GM12873 (cell line): ENCODE data around the gene UIMC1.
A peak's percentile ranks its signal among the peaks of the same experiment; 100 is the strongest.

Experiments
- TF ChIP-seq, protein P1 (sequence below): IDR thresholded peaks from 2 replicates; pipeline ENCODE4 v1.5.1; 2012; ENCODE audit warnings: low read depth, mild to moderate bottlenecking, moderate library complexity, low read length, control low read depth; ENCODE audit not compliant: insufficient read depth; ENCODE audit errors: missing control alignments

UIMC1 gene

DNA sequence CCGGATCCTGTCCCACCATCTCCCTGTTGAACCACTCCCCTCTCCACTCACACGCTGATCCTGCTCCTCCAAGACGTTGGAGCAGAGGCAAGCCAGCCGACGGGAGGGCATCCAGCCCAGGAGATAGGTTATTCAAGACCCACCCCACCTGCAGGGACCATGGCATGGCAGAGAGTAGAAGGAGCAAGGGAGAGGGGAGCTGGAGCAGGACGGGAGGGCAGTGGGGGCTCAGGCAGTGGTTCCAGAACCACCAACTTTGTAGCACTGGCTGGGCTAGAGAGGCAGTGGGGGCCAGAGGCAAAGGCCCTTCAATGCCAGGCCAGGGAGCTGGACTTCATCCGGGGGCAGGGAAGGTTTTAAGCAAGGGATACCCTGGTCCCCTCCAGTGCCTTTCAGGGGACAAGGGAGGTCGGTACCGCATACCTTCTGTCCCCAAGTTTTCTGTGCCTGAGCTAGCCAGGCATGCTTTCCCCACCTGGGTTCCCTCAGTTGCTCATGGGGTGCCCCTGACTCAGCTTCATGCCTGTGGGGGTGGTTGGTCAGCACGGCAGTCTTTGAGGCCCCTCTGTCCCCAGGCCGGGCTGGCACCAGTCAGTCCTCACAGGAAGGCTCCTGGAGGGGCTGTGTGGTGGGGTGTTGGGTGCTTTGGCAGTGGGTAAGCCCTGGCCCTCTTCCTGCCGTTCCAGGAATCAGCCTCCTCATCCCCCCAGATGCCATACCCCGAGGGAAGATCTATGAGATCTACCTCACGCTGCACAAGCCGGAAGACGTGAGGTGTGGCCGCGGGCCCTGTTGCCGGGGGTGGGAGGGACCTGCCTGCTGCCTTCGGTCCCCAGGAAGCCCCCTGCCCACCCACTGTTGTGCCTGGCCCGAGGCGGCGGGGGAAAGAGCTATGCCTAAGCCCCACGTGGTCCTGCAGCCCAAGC, 129.8 kb downstream of the UIMC1 start:
- TF ChIP-seq, protein P1, sequence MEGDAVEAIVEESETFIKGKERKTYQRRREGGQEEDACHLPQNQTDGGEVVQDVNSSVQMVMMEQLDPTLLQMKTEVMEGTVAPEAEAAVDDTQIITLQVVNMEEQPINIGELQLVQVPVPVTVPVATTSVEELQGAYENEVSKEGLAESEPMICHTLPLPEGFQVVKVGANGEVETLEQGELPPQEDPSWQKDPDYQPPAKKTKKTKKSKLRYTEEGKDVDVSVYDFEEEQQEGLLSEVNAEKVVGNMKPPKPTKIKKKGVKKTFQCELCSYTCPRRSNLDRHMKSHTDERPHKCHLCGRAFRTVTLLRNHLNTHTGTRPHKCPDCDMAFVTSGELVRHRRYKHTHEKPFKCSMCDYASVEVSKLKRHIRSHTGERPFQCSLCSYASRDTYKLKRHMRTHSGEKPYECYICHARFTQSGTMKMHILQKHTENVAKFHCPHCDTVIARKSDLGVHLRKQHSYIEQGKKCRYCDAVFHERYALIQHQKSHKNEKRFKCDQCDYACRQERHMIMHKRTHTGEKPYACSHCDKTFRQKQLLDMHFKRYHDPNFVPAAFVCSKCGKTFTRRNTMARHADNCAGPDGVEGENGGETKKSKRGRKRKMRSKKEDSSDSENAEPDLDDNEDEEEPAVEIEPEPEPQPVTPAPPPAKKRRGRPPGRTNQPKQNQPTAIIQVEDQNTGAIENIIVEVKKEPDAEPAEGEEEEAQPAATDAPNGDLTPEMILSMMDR = no peak

DNA sequence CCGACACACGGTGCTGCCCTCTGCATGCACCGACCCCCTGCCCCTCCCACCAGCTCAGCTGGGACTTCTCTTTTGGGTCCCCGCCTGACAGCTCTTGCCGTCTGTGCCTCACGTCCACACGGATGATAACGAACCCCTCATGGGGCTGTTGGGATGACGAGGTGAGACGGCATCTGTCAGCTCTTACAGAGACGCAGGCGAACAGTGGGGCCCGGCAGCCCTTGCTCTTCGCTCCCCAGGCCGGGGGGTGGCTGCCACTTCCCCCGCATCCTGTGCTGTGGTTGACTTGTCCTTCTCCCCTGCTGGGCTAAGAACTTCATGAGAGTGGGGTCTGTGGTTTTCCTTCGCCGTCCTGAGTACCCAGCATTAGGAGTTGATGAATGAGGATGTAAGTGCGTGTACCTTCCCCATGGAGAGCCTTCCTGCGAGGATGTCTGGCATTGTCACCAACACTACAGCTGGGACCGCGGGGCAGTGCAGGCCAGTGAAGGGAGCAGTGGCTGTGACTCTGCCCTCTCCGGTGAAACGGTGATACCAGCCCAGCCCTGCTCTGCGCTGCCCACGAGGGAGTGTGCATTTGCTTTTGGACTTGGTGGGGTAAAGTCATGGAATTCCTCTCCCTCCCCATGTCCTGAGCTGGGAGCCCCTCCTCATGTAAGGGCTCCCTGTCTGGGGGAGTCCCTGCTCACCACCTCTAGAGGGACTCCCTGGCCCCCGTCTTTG, 130.6 kb downstream of the UIMC1 start:
- TF ChIP-seq, protein P1 = no peak

DNA sequence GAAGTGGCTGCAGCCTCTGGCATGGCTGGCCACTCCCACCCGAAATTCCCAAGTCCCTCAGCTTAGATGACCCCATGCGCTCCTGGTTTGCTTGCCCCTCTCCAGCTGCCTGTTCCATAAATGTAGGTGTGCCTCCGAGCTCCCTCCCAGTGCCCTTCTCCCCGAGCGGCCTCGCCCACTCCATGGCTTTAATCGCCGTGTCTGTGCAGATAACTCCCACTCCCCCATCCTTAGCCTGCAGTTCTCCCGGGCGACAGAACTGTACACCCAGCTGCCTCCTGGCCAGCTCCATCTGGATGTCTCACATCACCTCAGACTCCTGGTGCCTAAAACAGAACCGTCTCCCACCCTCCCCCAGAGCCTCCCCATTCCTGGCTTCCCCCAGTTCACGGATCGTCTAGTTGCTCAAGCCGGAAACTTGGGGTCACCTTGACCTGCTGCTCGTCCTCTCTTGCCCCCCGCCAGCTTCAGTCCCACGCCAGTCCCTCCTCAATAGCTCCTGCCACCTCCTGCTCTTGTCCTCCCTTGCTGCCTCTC, 131.5 kb downstream of the UIMC1 start:
- TF ChIP-seq, protein P1 = no peak

DNA sequence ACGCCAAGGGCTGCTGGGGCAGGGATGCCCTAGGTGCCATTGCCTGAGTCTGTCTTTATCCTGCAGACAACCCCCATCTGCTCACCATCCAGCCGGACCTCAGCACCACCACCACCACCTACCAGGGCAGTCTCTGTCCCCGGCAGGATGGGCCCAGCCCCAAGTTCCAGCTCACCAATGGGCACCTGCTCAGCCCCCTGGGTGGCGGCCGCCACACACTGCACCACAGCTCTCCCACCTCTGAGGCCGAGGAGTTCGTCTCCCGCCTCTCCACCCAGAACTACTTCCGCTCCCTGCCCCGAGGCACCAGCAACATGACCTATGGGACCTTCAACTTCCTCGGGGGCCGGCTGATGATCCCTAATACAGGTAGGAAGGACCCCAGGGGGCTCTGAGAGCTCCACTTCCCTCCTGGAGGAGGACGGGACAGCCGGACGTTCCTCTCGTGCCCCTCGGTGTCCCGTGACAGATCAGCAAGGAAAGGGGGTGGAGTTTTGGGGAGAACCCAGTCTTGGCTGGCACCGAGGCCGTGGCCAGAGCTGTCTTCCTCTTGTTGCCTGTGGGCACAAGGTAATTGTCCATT, 132.3 kb downstream of the UIMC1 start:
- TF ChIP-seq, protein P1 = no peak

DNA sequence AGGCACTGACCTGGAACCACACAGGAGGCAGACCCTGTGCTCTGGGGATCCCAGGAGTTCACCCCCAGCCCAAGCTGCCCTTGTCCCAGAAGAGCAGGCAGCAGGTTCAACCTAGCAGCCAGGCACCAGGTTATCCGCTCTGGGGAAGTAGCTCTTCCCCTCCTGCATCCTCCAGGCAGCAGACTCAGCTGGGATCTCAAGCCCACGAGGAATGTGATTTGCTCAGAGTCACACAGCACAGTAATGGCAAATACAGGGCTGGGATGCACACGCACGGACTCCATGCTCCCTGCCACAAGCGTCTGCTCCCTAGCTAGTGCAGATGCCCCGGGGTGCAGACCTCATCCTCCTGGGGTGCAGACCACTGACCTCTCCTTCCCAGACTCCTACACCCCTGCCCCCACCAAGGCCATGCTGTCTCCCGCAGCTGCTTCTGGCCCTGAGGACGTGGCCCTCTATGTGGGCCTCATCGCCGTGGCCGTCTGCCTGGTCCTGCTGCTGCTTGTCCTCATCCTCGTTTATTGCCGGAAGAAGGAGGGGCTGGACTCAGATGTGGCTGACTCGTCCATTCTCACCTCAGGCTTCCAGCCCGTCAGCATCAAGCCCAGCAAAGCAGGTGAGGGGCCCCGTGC, 132.9 kb downstream of the UIMC1 start:
- TF ChIP-seq, protein P1 = no peak

DNA sequence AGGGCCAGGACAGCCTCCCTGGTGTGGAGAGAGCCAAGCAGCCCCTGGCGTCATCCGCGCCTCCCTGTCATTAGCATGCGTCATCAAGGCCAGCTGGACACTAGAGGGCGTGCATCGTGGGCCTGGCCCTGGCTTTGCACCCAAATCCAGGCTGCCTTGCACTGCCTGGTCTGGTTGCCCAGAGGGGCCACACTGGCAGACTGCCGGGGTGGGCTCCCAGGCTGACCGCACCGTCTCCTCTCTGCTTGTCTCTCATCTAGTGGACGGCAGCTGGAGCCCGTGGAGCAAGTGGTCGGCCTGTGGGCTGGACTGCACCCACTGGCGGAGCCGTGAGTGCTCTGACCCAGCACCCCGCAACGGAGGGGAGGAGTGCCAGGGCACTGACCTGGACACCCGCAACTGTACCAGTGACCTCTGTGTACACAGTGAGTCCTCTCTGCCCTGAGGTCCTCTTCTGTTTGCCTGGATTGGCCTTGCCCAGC, 136.4 kb downstream of the UIMC1 start:
- TF ChIP-seq, protein P1 = peak; percentile 18
